NCI-H146 treated with DMSO at 0.1 percent for 48 hours (cell line): ENCODE results near the gene EIF3C.
"Not testable (repeated sequence)": the region's sequence is repeated elsewhere in the genome, so short reads cannot be mapped to it uniquely, and the experiment has no call there.

Experiments
- DNase-seq: peaks from one replicate; lab custom pipeline; 2025; ENCODE audit not compliant: unreplicated experiment; lab: John Stamatoyannopoulos, UW

EIF3C gene

DNA sequence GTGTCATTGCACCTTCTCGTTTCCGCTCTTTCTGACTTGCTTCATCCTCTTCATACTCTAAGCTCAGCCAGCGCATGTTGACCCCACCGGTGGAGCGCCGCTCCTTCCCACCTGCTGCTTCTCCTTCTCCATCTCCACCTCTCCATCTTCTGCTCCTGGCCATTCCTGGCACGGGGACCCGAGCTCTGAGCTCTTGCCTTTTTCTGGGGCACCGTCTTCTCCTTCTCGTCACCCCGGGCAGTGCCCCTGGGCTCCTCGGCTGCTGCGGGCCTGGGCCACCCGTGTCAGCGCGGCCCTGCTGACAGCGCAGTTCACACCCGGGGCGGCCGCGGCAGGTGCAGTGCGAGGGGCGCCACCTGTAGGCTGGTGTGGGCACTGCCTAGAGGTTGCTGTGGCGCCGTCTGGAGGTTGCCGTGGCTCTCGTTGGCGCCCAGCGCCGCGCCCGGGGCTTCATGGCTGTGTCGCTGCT lies 38.8 kb downstream of the EIF3C start:
- not testable (repeated sequence) for DNase-seq

GRCh38 chr16:28750469-28751067 lies 39.3 kb downstream of the EIF3C start:
- DNase-seq = not testable (repeated sequence)

- not testable (repeated sequence) for DNase-seq
Measured at GRCh38 chr16:28751487-28751886, 40.2 kb downstream of the EIF3C start, which contains the start of gene NPIPB9. Gene NPIPB9, plus strand, starts transcription at chr16:28751787.

DNA sequence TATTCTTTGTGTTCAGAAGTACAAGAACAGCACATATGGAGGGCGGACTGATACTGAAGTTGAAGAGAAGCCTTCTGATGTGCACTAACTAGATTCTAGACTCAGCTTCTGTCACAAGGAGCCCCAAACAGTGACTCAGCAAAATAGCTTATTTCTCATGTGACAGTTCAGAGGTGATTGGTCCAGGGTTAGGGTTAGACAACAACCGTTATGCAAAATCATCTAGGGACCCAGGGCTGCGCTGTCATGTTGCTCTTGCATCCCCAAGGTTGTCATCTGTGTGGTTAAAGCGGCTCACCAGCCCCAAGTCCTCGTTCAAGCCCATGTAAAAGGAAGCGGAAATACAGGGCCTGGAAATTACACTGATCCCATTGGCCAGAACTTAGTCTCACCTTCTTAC lies 70.4 kb downstream of the EIF3C start:
- not testable (repeated sequence) for DNase-seq

GRCh38 chr16:28782357-28782756 lies 71.1 kb downstream of the EIF3C start:
- DNase-seq = not testable (repeated sequence)
